Measurements from ENCODE around the gene IL1RAPL2.

Gene IL1RAPL2

GRCh38 chrX:105267167-105267566, 701.2 kb downstream of the IL1RAPL2 start:
- no peak for DNase-seq (ENCODE audit: low read depth)

DNA sequence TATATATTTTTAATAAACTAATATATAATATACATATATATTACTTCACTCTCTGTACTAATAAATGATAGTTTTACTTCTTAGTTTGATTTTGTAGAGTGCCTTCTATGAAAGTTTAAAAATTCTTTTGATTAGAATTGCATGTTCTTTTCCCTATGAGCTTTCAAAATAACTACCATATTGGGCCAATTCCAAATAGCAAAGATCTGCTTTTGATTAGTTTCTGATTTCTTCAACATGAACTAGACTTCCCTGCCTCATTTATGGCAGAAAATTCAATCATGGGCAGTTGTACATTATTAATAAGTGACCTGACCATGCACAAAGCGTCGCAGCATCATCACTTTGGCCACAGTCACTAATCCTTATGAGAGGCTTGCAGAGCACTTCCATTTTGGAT, 703.4 kb downstream of the IL1RAPL2 start:
- no peak for DNase-seq (ENCODE audit: low read depth)

GRCh38 chrX:105273326-105273725, 707.3 kb downstream of the IL1RAPL2 start:
- DNase-seq (ENCODE audit: low read depth) = no peak

GRCh38 chrX:105274091-105274490, 708.1 kb downstream of the IL1RAPL2 start:
- no peak for DNase-seq (ENCODE audit: low read depth)

GRCh38 chrX:105277132-105277531, 711.1 kb downstream of the IL1RAPL2 start:
- no peak for DNase-seq (ENCODE audit: low read depth)

DNA sequence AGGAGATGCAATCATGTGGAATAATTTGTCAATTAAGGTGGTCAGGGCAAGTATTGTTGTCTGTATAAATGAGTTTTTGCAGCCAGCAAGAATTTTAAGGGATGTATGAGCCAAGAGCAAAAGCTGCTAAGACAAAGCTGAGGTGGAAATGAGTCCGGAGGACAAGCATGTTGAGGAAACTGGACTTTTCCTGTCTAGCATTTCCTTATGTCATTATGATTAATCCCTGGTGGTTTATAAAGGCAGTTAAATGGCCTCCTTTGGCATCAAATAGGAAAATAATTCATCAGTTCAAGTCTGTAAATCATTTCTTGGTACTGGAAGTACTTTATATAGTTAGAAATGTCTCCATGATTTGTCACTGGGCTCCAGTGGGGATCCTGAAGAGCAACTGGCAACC, 716.1 kb downstream of the IL1RAPL2 start:
- DNase-seq (ENCODE audit: low read depth) = no peak

DNA sequence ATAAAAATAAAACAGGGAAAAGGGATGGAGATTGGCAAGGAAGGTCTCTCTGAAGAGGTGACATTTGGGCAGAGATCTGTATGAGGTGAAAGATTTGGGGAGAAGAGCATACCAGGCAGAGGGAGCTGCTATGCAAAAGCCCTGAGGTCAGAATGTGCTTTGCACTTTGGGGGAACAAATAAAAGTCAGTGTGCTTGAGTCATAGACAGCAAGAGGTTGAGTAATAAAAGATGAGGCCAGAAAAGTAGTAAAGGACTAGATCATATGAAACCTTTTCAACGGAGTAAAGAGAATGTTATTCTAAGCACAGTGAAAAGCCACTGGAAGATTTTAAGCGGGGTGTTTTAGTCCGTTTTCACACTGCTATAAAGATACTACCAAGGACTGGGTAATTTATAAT, 731.0 kb downstream of the IL1RAPL2 start:
- no peak for DNase-seq (ENCODE audit: low read depth)

GRCh38 chrX:105299286-105299685, 733.3 kb downstream of the IL1RAPL2 start:
- no peak for DNase-seq (ENCODE audit: low read depth)

DNA sequence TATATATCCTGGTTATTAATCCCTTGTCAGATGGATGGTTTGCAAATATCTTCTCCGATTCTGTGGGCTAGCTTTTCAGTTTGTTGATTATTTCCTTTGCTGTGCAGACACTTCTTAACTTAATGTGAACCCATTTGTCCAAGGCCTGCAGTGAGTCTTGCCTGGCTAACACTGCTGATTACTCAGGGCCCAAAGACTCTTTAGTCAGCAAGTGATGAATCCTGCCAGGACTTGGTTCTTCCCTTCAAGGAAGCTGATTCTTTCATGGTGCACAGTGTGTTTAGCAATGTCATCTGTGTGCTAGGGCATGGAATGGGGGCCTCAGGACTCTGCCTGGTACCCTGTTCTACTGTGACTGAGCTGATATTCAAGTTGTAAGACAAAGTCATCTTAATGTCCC, 736.2 kb downstream of the IL1RAPL2 start:
- no peak for DNase-seq (ENCODE audit: low read depth)

DNA sequence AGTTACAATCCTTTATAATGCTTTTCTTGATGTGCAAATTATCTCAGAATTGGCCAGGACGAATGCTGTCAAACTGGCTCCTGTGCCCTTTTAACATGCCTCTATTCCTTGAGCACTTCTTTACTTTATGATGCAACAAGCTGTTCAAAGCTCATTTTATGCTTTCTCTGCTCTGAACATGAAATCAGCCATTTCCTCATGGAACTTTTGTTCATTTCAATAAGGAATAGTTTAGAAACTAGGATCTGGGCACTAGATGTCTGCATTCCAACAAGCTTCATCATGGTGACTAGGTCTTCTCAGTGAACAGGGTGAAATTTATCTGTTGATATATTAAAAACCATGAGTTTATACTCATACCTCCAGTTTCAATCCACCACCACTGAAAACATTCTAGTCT, 741.8 kb downstream of the IL1RAPL2 start:
- DNase-seq (ENCODE audit: low read depth) = no peak

DNA sequence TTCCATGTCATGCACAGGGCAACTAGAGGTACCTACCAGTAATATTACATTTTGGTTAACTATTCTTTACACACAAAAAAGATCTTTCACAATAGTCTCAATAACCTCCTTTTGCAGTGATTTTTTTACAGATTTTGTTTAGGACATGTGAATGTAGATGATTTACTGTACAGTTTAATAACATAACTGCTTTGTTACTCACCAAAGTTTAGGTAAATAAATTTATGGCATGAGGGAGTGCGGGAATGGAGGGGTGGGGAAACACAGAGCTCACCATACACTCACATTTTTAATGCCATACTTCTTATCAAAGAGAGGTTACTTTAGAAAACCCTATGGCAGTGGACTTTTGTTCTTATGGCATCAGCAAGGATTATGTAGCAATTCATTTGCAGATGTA, 747.6 kb downstream of the IL1RAPL2 start:
- DNase-seq (ENCODE audit: low read depth) = no peak

DNA sequence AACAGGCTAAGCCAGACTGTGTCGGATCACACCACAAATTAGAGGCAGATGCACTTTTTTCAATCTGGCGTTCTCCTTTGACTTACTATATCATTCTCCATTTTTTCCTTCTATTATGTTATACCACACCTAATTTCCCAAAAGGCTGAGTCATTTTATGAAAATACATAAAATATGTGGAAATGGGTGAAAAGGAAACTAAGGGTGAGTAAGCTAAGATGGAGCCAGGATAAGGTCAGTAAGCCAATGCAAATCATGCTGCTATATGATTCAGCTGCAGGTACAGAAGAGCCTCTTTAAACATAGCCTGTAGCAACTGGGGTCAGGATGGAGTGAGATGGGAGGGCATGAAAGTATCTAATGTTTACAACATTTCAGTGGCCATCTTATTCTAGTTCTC, 748.5 kb downstream of the IL1RAPL2 start:
- DNase-seq (ENCODE audit: low read depth) = peak; percentile 48

DNA sequence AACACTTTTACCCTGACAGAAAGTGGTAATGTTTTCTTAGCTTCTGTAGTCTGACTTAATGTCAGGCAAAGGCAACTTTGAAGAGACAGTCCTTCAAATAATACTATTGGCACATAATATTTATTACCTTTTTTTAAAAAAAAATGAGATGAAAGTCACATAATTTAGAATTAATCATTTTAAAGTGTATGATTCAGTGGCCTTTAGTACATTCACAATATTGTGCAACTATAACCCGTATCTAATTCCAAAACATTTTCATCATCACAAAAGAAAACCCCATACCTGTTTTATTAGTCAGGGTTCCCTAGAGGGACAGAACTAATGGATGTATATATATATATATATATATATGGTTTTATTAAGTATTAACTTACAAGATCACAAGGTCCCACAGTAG, 749.2 kb downstream of the IL1RAPL2 start:
- DNase-seq (ENCODE audit: low read depth) = peak; percentile 35

- no peak for DNase-seq (ENCODE audit: low read depth)
Observed at GRCh38 chrX:105317117-105317516, 751.1 kb downstream of the IL1RAPL2 start.

GRCh38 chrX:105323928-105324327, 757.9 kb downstream of the IL1RAPL2 start:
- peak; percentile 51 for DNase-seq (ENCODE audit: low read depth)

DNA sequence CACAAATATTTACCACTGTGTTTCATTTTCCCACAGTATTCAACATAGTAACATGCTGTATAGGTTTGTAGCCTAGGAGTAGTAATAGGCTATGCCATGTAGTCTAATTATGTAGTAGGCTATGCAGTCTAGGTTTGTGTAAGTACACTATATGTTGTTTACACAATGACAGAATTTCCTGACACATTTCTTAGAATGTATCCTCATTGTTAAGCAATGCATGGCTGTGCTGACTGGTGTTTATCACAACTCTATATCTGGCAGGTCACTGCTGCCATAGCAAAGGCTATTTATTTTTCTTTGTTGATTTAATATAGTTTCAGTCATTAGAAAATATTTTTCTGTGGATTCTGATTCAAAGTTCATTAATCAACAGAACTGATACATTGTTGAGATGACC, 762.8 kb downstream of the IL1RAPL2 start:
- DNase-seq (ENCODE audit: low read depth) = no peak

DNA sequence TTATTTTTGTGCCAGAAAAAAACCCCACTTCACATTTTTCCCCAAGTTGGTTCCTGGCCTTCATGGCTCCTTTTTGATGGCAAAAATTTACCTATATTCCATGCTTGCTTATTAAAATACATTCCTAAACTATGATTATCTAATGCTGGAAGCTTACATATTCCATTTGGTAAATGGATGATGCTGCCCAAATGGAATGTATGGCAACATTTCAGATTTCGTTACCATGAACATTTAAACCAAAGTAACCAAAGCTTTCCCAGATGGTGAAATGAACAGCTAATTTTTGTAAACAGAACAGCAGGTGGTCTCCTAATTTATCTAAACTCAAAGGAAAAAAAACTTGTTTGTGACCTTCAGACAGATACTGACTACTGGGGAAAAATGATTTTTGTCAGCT, 765.2 kb downstream of the IL1RAPL2 start:
- DNase-seq (ENCODE audit: low read depth) = peak; percentile 49

GRCh38 chrX:105347373-105347772, 781.4 kb downstream of the IL1RAPL2 start:
- no peak for DNase-seq (ENCODE audit: low read depth)

DNA sequence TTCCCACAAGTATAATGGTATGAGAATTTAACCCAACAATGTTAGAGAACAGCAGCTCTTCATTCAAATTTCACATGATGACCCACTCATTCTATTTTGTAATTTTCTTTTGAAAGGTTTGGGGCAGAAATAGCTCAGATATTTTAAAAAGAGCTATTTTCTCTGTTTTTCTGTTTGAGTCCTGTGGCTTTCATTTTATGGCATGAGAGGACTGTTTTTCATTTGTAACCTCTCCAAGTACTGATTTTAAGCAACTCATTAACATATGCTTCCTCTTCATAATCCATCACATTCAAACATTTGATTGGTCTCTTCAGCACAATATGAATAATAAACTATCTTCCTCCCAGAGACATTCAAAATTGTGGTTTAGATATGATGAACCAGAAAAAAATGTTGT, 783.5 kb downstream of the IL1RAPL2 start:
- DNase-seq (ENCODE audit: low read depth) = no peak

GRCh38 chrX:105375816-105376215, 809.8 kb downstream of the IL1RAPL2 start:
- DNase-seq (ENCODE audit: low read depth) = peak; percentile 24

GRCh38 chrX:105424729-105425128, 858.7 kb downstream of the IL1RAPL2 start:
- DNase-seq (ENCODE audit: low read depth) = no peak

GRCh38 chrX:105451401-105451800, 885.4 kb downstream of the IL1RAPL2 start:
- DNase-seq (ENCODE audit: low read depth) = no peak

DNA sequence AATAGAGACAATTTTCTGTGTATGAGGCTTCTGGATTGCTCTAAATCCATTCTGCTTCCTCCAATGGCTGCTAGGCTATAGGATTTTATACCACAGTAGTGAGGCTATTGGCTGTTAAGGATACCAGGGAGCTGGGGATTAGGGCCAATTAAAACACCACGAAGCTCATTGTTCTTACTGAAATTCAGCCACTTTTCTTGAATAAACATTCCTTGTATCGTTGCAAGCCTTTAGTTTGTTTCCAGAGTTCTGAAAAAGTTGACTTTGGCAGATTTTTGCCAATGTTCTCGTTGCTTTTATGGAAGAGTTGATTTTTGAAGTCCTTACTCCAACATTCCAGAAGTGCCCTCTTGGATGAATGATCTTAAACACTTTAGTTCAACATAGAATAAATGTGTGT, 892.8 kb downstream of the IL1RAPL2 start:
- no peak for DNase-seq (ENCODE audit: low read depth)

DNA sequence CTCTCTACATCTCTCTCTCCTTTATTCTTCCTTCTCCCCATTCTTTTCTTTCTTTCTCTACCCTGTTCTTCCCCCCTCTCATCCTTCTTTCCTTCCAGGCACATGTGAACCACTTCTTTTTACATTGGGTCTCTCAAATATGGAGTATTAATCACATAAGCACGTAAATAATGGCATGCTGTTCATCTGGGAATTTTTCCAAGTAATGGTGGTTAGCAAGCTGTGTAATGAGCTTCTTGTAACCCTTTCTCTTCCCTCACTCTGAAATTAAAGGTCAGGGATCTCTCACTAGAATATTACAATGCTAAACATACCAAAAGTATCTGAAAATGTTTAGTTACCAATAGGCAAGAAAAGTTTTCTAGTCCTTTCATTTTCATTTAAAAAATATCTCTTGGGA, 894.4 kb downstream of the IL1RAPL2 start:
- DNase-seq (ENCODE audit: low read depth) = no peak

DNA sequence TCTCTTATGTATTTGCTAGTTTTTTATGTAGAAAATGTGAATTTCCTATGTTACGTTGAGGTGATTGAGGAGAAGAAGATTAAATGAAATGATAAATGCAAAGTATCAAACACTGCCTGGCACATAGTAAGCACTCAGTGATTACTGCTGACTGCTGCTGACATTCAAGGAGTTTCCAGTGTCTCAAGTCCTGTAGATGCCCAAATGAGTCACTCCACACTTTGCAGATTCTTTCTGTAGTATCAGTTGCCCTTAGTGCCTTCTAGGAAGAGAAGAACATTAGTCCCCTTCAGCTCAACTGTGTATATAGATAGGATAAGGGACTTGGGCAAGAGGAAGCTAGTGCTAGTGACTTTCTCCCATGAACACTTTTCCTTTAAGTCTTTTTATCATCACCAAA, 895.0 kb downstream of the IL1RAPL2 start:
- no peak for DNase-seq (ENCODE audit: low read depth)

All from fibroblast of the conjunctiva (primary cell).